SK-N-MC (cell line): Measurements from ENCODE around the gene PTPRC.

Source experiments
- DNase-seq: peaks from one replicate; pipeline ENCODE4 v3.0.0-alpha.2; 2011; ENCODE audit warnings: low read depth, low spot score
- H3K27ac ChIP-seq: fragments of 200-600 bp; sonication (generic); 2 replicates; pipeline ENCODE4 v1.5.1; 2016; ENCODE audit warnings: mixed run types
- H3K36me3 ChIP-seq: fragments of 200-600 bp; sonication (generic); 2 replicates; pipeline ENCODE4 v1.6.1; 2017; ENCODE audit warnings: antibody characterized with exemption, low read length, mixed read lengths; ENCODE audit not compliant: insufficient read depth
- H3K4me3 ChIP-seq: fragments of 200-600 bp; sonication (generic); 2 replicates; pipeline ENCODE4 v1.5.1; 2016
- H3K9ac ChIP-seq: fragments of 200-600 bp; sonication (generic); 2 replicates; pipeline ENCODE4 v1.8.0; 2017; ENCODE audit warnings: mixed run types, mixed read lengths; ENCODE audit not compliant: insufficient read length
- H3K9me3 ChIP-seq: fragments of 200-600 bp; sonication (generic); 2 replicates; pipeline ENCODE4 v1.6.1; 2017; ENCODE audit warnings: low read depth, mild to moderate bottlenecking, antibody characterized with exemption, low read length, moderate library complexity, mixed read lengths
- EZH2 ChIP-seq: fragments of 200-600 bp; sonication (generic); IDR thresholded peaks from one replicate; pipeline ENCODE4 v1.6.1; 2017; ENCODE audit warnings: antibody characterized with exemption
- FOXP2 ChIP-seq: optimal IDR thresholded peaks from 2 replicates; pipeline ENCODE3; 2011; ENCODE audit warnings: mild to moderate bottlenecking, moderate library complexity; ENCODE audit not compliant: insufficient read depth; ENCODE audit errors: extremely low read length, control extremely low read depth
- POLR2AphosphoS5 ChIP-seq: IDR thresholded peaks from 2 replicates; pipeline ENCODE4 v1.6.1; 2012; ENCODE audit warnings: mild to moderate bottlenecking, low read depth, low read length, borderline replicate concordance

PTPRC gene

GRCh38 chr1:198771563-198772153, 132.8 kb downstream of the PTPRC start:
- H3K36me3 ChIP-seq, result no peaks in the 10 kb centered on the region
- peak overlapping the region; percentile 57 for H3K4me3 ChIP-seq
- TF ChIP-seq EZH2 (no peak), FOXP2 (no peak), POLR2AphosphoS5 (peak; percentile 27; the same call in 1 of the 2 replicates)
- peak overlapping the region; percentile 98 for H3K27ac ChIP-seq
- DNase-seq, result peak; percentile 86
- no peaks in the 10 kb centered on the region for H3K9me3 ChIP-seq
- peak overlapping the region; percentile 81 for H3K9ac ChIP-seq

GRCh38 chr1:198772626-198773025, 133.8 kb downstream of the PTPRC start:
- Histone ChIP-seq H3K27ac (peak overlapping the region; percentile 98), H3K4me3 (no peak overlapping the region), H3K36me3 (0 out of 2 replicates have a peak, but pooled peaks cover 3% of the 10 kb centered on the region), H3K9ac (peak overlapping the region; percentile 75), H3K9me3 (no peaks in the 10 kb centered on the region)
- no peak for TF ChIP-seq EZH2
- no peak for TF ChIP-seq POLR2AphosphoS5
- no peak for TF ChIP-seq FOXP2
- DNase-seq, result no peak

GRCh38 chr1:198773030-198773429, 134.2 kb downstream of the PTPRC start:
- TF ChIP-seq EZH2 (no peak), FOXP2 (no peak), POLR2AphosphoS5 (no peak)
- H3K9ac ChIP-seq, result peak overlapping the region; percentile 75
- no peaks in the 10 kb centered on the region for H3K9me3 ChIP-seq
- 0 out of 2 replicates have a peak, but pooled peaks cover 3% of the 10 kb centered on the region for H3K36me3 ChIP-seq
- H3K27ac ChIP-seq, result peak overlapping the region; percentile 98
- 0 out of 2 replicates have a peak overlapping the region, but pooled peaks have one; percentile 8 for H3K4me3 ChIP-seq
- DNase-seq, result no peak

- Histone ChIP-seq H3K9me3 (no peaks in the 10 kb centered on the region), H3K27ac (peak overlapping the region; percentile 98), H3K4me3 (no peak overlapping the region), H3K9ac (peak overlapping the region; percentile 75), H3K36me3 (0 out of 2 replicates have a peak, but pooled peaks cover 3% of the 10 kb centered on the region)
- TF ChIP-seq POLR2AphosphoS5 (no peak), EZH2 (no peak), FOXP2 (no peak)
- no peak for DNase-seq
Measured at GRCh38 chr1:198773523-198773922, 134.7 kb downstream of the PTPRC start.

- no peak for DNase-seq
- Histone ChIP-seq H3K4me3 (peak overlapping the region; percentile 61), H3K9me3 (no peaks in the 10 kb centered on the region), H3K9ac (peak overlapping the region; percentile 73), H3K36me3 (peaks cover 3% of the 10 kb centered on the region; the same call in 1 of the 2 replicates), H3K27ac (peak overlapping the region; percentile 98)
- TF ChIP-seq POLR2AphosphoS5 (no peak), EZH2 (no peak), FOXP2 (no peak)
Measured at GRCh38 chr1:198774421-198774820, 135.6 kb downstream of the PTPRC start.

- Histone ChIP-seq H3K27ac (peak overlapping the region; percentile 98), H3K9ac (peak overlapping the region; percentile 73), H3K4me3 (no peak overlapping the region), H3K9me3 (no peaks in the 10 kb centered on the region; the same call in 1 of the 2 replicates), H3K36me3 (peaks cover 3% of the 10 kb centered on the region; the same call in 1 of the 2 replicates)
- no peak for DNase-seq
- no peak for TF ChIP-seq EZH2
- TF ChIP-seq FOXP2, result no peak
- TF ChIP-seq POLR2AphosphoS5, result no peak
Measured at GRCh38 chr1:198775606-198776005, 136.8 kb downstream of the PTPRC start.

GRCh38 chr1:198776602-198777029, 137.8 kb downstream of the PTPRC start:
- no peak for DNase-seq
- peak overlapping the region; percentile 98 for H3K27ac ChIP-seq

GRCh38 chr1:198778049-198778448, 139.2 kb downstream of the PTPRC start:
- peak overlapping the region; percentile 98 for H3K27ac ChIP-seq
- peak overlapping the region; percentile 50 for H3K9ac ChIP-seq
- no peaks in the 10 kb centered on the region; the same call in 1 of the 2 replicates for H3K9me3 ChIP-seq
- no peak overlapping the region for H3K4me3 ChIP-seq
- peaks cover 3% of the 10 kb centered on the region; the same call in 1 of the 2 replicates for H3K36me3 ChIP-seq
- TF ChIP-seq EZH2 (no peak), POLR2AphosphoS5 (no peak), FOXP2 (no peak)
- no peak for DNase-seq

More at GRCh38 chr1:198776602-198777029, 137.8 kb downstream of the PTPRC start:
- Histone ChIP-seq H3K36me3 (peaks cover 3% of the 10 kb centered on the region; the same call in 1 of the 2 replicates), H3K4me3 (no peak overlapping the region), H3K9me3 (no peaks in the 10 kb centered on the region; the same call in 1 of the 2 replicates), H3K9ac (no peak overlapping the region)
- TF ChIP-seq FOXP2 (no peak), POLR2AphosphoS5 (no peak), EZH2 (no peak)
